GM04503 (cell line): ENCODE results near the gene ZNF138.
"Not testable (repeated sequence)": the region's sequence is repeated elsewhere in the genome, so short reads cannot be mapped to it uniquely, and the experiment has no call there.

Experiments used
- DNase-seq: peaks from one replicate; pipeline ENCODE4 v3.0.0-alpha.2; 2012; ENCODE audit warnings: low read depth

The ZNF138 gene

GRCh38 chr7:64838691-64839090, 44.5 kb downstream of the ZNF138 start:
- no peak for DNase-seq

DNA sequence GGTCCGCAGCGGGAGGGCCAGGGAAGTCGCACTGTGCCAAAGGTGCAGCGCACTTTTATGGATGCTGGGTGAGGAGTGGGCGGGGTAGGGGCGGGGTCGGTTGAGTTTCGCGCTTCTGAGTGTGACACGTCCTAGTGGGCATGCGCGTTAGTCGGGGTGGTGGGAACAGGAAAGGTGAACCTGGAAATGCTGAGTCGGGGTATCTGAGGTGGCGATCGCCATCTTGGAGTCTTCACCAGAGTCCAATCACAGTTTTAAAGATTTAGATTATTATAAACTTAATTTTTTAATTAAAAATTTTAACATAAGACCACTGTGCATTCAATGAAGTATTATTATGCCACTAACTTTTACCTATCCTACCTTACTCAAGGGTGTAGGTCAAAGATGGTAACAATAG, 45.7 kb downstream of the ZNF138 start:
- DNase-seq: no peak

- DNase-seq: no peak
These were observed 55.2 kb downstream of the ZNF138 start for GRCh38 chr7:64849250-64849923.

DNA sequence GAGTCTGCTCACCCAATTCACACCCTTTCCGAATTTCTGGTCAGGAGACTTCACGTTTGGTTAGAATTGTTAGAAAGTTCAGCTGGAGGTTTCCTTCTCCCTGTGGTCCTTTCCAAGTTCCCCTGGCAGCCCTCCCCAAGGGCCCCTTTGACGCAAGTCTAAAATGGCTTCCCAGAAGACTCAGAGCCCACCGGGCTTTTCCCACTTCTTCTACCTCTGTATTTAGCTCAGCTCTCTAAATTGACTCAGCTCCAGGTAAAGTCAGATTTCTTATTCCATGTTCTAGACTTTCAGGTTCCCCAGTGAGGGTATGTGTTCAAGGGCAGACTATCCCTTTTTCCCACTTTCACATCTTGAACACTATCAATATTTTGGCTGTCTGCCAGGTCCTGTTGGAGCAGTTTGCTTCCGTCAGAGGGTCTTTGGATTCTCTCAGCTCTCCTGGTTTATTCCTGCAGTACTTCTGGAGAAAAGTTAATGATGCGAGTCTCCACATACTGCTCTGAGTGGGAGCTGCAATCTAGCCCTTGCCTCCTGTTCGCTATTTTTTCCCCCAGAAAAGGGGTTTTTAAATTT, 55.8 kb downstream of the ZNF138 start:
- no peak for DNase-seq

- no peak for DNase-seq
These were observed 59.5 kb downstream of the ZNF138 start for GRCh38 chr7:64853679-64854078.

DNA sequence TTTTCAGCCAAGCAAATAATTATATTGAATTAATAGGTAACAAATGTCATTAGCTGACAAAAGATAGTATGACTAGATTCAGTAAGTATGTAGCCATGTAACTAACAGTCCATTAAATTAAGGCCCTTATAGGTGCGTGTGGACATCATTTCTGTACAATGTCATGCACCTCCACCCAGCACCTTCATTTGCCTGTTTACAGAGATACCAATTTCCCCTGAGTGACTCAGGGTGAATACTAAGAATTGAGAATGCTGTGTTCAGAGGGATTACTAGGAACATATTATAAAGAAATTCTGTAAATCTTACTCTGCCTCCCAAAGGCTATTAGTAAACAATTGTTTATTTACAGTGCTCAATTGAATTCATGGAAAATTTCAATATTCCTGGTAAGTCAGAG, 60.7 kb downstream of the ZNF138 start:
- DNase-seq: no peak

GRCh38 chr7:64863021-64863420, 68.8 kb downstream of the ZNF138 start:
- DNase-seq: no peak

DNA sequence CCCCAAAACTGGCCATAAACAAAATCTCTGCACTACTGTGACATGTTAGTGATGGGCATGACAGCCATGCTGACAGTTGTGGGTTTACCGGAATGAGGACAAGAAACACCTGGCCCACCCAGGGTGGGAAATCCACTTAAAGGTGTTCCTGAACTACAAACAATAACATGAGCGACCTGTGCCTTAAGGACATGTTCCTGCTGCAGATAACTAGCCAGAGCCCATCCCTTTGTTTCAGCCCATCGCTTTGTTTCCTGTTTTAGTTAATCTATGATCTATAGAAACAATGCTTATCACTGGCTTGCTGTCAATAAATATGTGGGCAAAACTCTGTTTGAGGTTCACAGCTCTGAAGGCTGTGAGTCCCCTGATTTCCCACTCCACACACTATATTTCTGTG, 69.3 kb downstream of the ZNF138 start:
- DNase-seq: not testable (repeated sequence)

- no peak for DNase-seq
These were observed 69.7 kb downstream of the ZNF138 start for GRCh38 chr7:64863969-64864368.

DNA sequence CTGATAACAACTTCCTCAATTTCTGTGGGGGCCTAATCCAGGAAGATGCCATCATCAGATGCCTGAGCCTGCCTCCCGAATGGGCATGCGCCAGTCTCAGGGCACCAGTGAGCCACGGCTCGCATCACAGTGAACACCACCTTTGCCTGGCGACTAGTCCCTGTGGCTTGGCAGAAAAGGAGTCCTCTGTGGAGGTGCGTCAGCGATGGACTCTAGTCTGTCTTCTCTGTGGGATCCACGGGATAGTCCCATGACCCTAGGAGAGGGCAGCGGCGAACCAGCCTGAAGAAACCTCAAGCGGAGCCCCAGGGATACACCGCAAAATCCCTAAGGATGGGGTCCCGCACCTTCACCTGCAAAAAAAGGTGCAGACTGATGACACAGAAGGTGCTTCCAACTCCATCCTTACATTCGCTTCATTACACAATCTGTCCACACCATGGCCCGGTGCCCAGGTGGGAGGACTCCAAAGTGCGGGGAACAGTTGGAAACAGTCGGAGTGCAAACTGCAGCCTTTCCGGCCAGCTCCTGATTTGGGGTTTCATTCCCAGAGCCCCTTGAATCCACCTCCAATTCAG, 73.7 kb downstream of the ZNF138 start:
- no peak for DNase-seq

GRCh38 chr7:64868499-64868898, 74.3 kb downstream of the ZNF138 start:
- DNase-seq: no peak

- no peak for DNase-seq
These were observed 75.0 kb downstream of the ZNF138 start for GRCh38 chr7:64869121-64869725.

- no peak for DNase-seq
These were observed 75.8 kb downstream of the ZNF138 start for GRCh38 chr7:64869912-64870562.

GRCh38 chr7:64870656-64871055, 76.4 kb downstream of the ZNF138 start:
- no peak for DNase-seq

DNA sequence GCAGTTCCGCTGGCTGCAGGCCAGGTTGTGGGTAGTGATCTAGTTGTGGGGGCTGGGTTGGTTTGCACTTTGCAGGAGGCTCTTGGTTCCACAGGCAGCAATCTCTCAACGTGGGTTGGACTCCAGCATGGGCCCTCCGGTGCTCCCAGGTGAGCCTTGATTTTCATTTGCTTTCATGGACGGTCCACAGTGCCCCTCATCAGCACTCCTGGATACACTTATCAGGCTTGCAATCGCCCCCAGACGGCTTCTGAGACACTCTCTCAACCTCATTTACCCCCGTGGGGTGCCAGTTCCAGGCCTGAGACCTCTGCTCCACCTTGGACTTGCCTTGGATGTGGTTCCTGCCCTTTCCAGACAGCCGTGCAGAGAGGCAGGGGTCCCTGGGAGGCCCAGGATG, 77.5 kb downstream of the ZNF138 start:
- no peak for DNase-seq

- no peak for DNase-seq
These were observed 78.3 kb downstream of the ZNF138 start for GRCh38 chr7:64872351-64873154.

DNA sequence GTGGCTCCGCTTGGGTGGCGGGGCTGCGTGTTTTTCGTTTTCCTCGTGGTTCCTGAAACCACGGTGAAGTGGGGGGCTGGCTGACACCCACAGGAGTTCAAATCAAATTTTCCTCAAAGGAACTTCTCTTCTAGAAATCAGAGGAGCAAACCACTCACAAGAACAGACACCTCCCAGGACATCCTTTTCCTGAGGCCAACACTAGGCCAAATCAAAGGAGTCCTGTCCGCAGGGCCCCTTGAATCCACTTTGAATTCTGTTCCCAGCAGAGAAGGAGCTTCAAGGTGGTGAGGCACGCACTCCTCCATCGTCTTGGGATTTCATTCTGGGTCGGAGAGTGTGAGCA, 78.9 kb downstream of the ZNF138 start:
- no peak for DNase-seq

DNA sequence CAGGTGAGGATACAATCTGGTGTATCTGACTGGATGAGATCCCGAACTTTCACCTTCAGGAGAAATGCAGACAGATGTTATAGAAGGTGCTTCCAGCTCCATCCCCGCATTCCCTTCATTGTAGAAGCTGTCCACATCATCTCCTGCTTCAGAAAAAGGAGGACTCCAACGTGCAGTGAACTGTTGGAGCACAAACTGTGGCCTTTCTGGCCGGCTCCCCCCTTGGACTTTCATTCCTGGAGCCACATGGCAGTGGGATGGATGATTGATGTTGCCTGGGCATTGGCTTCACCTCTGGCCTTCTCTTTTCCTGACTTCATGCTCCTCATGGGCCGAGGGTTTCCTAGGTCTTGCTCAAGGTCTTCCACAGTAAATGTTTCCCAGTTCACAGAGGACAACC, 79.3 kb downstream of the ZNF138 start:
- no peak for DNase-seq

DNA sequence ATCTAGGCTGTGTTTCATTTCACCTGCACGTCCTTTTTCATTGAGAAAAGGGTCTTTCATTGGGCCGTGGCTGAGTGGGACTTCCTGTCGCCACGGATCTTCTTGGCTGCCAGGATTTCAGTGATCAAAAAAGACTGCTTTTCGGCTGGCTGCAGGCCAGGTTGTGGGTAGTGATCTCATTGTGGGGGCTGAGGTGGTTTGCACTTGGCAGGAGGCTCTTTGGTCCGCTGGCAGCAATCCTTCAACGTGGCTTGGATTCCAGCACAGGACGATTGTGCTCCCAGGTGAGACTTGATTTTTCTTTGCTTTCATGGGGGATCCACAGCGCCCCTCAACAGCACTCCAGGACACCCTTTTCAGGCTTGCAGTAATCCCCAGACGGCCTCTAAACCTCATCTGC, 79.9 kb downstream of the ZNF138 start:
- DNase-seq: no peak

GRCh38 chr7:64874562-64875250, 80.5 kb downstream of the ZNF138 start:
- no peak for DNase-seq

GRCh38 chr7:64875258-64875657, 81.0 kb downstream of the ZNF138 start:
- no peak for DNase-seq
